Medulla oblongata (tissue), 1 donor: ENCODE results near the gene CALU.

Experiments
- DNase-seq: peaks from one replicate; pipeline ENCODE4 v3.0.0-alpha.2; 2015; ENCODE audit errors: extremely low spot score

CALU gene

DNA sequence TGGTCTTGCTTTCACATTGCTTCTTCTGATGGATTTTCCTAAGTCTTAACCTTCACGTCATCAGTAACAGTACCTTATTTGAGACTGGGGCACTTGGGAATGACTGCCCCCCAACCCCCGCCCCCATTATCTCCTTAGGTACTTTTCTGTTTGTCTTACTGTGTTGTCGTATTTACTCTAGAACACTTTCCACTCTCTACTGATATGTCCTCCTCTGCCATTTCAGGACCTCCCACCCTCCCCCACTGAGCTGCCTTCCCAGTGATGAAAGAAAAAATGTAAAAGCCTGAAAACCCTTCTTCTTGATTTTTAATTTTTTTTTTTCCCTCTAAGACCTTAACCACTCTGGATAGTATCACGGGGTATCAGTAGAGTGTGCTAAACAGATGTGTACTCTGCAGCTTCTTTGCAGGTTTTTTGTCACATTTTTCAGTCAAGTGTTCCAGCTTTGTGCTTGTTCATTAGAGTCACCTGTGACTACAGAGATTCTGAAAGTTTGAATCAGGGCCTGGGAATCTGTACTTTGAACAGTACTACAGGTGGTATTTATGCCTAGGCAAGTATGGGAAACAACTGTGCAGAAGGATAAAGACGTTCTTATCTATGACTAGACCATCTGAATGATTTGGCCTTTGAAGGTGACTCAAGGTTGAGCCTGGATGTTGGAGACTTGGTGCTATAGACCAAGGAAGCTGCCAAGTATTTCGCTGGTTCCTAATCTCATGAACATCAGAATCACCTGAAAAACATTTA lies 8.3 kb downstream of the CALU start:
- no peak for DNase-seq

GRCh38 chr7:128752251-128752650 lies 13.1 kb downstream of the CALU start:
- no peak for DNase-seq

DNA sequence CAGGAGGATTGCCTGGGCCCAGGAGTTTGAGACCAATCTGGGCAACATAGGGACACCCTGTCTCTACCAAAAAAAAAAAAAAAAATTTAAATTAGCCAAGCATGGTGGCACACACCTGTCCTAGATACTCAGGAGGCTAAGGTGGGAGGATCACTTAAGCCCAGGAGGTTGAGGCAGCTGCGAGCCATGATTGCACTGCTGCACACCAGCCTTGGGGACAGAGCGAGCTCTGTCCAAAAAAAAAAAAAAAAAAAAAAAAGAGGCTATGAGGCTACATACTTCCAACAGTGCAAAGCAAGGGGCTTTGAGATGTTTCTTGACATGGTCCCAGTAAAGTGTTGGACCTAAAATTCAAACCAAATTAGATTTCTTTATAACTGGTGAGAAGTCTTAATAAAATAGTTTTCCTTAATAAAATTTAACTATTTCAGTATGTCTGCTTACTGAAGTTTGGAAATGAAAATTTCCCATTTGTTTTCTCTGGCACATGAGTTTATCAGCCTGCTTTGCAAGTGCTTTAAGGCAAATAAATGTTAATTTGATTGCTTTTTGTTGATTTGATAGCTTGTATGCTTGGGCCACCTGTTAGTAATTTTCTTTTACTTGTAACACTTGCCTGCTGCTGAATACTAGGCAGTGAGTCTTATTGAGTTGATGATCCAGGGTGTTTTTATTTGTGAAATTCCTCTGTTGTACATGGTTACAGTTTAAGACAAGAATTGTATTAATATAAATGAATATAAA lies 16.1 kb downstream of the CALU start:
- no peak for DNase-seq

- DNase-seq = peak; percentile 27
These were observed 16.8 kb downstream of the CALU start for GRCh38 chr7:128755819-128756476.

DNA sequence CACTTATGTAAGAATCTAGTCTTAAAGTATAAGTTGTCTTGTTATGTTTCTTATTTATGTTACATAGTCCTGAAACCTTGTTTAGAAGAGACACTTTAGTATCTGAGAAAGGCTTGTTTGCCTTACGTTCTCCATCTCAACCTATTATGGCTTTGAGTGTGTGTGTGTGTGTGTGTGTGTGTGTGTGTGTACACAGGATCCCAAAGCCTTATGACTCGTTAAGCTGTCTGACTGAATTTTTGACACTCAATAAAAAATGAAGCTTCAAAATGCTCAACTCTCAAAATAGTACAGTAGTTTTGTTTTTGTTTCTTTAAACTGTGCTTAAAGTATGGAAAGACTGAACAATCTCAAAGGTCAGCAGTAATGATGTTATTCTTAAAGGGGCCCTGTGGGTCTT lies 18.0 kb downstream of the CALU start:
- DNase-seq = no peak

DNA sequence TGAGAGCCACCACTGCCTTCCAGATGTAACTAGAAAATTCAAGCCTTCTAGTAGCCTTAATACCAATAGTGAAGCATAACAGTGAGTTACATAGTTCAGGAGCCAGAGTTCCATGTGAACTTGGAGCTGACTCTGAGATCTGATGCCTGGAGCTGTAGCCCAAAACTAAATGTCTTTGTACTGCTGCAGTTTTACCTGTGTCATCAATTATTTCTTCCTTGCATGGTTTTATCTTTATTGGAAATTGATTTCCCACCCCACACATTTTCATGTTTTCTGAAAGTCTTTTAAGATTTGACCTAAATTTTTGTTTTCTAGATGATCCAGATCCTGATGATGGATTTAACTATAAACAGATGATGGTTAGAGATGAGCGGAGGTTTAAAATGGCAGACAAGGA lies 19.4 kb downstream of the CALU start:
- DNase-seq = no peak

GRCh38 chr7:128759242-128759641 lies 20.1 kb downstream of the CALU start:
- no peak for DNase-seq

GRCh38 chr7:128763541-128763940 lies 24.4 kb downstream of the CALU start:
- no peak for DNase-seq

DNA sequence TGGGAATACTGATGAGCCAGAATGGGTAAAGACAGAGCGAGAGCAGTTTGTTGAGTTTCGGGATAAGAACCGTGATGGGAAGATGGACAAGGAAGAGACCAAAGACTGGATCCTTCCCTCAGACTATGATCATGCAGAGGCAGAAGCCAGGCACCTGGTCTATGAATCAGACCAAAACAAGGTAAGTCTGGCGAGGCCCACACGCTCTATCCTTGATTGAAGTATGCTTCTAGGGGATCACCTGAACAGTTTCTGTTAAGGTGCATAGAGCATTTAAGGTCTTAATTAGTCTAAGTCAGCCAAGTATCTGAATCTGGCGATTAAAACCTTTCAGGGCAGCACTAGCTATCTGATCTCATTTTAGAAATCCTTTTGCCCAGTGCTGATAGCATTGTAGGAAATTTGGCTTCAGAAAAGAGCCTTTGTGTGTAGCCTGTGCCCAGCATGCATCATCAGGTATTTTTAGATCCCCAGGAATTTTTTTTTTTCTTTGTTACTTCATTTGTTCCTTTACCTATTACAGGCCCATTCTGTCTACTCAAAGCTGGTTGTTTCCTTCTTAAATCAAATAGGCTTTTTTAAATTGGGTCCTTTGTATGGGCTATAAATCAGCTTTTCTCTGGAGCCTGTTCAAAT lies 28.4 kb downstream of the CALU start:
- DNase-seq = no peak

DNA sequence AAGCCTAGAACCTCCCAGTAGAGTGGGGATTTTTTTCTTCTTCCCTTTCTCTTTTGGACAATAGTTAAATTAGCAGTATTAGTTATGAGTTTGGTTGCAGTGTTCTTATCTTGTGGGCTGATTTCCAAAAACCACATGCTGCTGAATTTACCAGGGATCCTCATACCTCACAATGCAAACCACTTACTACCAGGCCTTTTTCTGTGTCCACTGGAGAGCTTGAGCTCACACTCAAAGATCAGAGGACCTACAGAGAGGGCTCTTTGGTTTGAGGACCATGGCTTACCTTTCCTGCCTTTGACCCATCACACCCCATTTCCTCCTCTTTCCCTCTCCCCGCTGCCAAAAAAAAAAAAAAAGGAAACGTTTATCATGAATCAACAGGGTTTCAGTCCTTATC lies 31.1 kb downstream of the CALU start:
- no peak for DNase-seq

DNA sequence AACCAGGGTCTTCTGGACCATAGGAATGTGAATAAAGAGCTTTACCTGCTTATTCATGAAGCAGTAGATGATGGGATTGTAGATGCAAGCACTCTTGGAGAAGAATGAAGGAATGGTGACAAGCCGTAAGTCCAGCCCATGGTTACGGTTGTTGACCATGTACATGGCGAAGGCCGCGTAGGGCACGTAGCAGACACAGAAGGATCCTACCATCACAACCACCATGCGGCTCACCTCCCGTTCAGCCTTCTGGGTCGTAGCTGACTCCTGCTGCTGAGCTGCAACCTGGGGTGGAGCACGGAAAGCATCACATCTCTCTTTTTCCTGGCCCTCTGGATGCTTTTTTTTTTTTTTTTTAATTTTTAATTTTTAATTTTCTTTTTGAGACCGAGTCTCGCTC lies 34.4 kb downstream of the CALU start:
- DNase-seq = no peak

DNA sequence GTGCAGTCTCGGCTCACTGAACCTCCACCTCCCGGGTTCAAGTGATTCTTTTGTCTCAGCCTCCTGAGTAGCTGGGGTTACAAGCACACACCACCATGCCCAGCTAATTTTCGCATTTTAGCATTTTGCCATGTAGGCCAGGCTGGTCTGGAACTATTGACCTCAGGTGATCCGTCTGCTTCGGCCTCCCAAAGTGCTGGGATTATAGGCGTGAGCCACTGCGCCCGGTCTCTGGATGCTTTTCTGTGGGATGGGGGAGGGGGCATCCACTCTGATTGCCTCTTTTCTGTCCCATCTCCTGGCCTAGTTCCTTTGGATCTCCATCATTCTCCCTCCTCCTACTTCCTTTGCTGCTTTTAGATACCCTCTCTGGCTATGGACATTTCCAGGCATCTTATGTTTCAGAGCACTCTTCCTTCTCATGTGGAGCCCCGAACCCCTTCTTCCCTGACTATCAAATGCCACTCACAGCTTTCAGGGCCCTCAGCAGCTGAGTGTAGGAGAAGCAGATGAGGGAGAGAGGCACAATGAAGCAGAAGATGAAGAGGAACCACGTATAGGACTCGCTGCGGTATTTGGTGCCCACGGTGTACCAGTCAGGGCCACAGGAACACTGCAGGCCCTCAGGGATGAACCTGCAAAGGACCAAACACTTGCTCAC lies 35.0 kb downstream of the CALU start:
- no peak for DNase-seq

GRCh38 chr7:128774921-128775320 lies 35.8 kb downstream of the CALU start:
- DNase-seq = no peak

GRCh38 chr7:128775744-128776474 lies 36.8 kb downstream of the CALU start, which contains the start of gene OPN1SW:
TSS of gene OPN1SW (minus strand) at chr7:128775794. CDS start at chr7:128775781, 13 bp downstream.
- no peak for DNase-seq

DNA sequence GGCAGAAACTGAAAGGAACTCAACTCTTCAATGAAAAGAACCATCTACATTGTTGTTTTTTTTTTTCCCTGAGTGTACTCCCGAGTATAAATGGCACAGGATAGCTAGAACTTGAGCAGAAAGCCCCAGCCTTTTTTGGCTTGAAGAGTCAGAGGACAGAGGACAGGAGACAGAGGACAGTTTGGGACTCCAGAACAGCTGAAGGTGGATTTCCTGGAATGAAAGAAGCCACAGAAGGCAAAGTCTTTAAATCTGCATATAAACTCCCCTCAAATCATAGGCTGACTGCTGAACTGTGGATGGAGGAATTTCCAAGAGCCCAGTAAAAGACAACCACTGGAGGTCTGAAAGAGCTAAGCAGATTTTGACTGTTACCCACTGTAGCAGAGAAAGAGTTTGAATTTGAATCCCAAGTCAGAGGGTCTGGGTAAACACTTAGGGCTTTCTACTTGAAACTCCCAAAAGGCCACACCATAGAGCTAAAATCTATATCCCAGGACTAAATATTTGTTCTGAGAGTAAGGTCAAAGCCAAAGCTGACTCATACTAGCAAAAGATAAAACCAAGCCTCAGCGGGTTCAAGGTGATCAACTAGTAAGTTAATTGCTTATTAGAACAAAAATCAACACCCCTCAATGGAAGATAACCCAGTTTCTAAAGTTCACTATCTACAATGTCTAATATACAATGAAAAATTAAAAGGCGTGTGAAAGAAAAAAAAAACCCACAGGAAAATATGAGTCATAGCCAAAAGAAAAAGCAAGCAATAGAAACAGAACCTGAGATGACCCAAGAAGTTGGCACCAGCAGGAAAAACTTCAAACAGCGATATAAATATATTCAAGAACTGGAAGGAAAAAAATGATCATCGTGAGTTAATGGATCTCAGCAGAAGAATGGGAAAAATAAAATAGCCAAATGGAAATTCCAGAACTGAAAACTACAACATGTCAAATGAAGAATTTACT lies 38.3 kb downstream of the CALU start:
- no peak for DNase-seq

DNA sequence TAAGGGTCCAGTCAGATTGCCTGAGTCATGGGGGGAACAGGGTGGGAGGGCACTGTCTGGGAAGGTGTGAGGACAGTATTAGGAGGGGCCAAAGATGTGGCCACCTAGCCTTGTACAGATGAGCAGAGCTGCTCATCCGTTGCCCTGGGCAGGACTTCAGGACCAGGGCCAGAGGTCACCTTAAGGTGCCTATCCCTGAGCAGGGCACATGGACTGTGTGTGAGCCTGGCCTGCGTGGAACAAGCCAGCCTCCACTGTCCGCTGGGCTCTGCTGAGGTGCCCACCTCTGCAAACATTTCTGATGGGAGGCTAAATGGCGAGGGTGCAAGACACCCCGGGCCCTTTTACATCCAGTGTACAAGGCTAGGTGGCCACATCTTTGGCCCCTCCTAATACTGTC lies 39.8 kb downstream of the CALU start:
- no peak for DNase-seq

DNA sequence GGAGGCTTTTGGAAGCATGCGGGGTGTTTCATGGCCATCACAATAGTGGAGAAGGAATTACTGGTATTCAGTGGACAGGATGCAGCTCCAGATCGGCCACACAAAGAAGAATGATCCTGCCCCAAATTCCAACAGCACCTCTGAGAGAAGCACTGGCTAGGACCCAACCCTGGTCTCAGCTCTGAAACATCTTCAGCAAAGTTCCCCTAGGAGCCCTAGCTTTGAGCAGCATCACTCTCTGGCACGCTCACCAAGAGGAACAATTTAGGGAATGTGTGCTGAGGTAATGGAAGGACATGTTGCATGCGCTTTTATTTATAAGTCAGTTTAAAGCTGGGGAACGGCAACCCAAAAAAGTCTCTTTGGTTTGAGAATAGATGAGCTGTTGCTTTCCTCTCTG lies 42.0 kb downstream of the CALU start:
- DNase-seq = no peak

GRCh38 chr7:128781851-128782250 lies 42.7 kb downstream of the CALU start:
- DNase-seq = no peak

DNA sequence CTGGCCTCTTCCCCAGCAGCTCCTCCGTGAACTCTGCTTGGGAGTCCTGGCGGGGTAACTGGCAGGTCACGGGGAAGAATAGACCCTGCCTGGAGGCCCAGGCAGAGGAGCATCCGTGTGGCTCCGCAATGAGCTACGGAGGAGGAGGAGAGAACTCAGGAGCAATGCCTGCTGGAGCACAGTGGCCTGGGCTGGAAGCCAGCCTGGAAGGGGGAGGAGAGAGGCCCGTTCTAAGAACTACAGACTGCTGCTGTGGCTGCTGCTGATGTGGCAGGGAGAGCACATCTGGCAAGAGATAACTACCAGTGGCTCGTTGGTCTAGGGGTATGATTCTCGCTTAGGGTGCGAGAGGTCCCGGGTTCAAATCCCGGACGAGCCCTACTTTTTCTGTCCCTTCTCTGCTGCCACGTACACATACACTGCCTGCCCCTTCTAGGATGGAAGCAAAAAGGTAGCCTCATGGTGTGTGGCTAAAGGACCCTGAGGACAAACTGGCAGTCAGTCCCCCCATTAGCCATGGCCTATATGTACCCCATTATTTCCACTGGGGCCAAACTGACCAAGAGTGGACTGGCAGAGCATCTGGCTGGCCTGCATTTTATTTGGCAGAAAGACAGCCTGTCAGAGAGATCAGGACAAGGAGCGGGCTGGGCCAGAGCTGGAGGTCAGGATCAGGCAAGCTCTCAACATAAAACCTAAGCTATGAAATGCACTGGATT lies 44.1 kb downstream of the CALU start:
- peak; percentile 58 for DNase-seq
